Stimulated activated CD8-positive, alpha-beta memory T cell treated with anti-CD3 and anti-CD28 coated beads, Interleukin-12 subunit alpha, Interleukin-12 subunit beta, amount 100 ng/mL, for 4 hours (primary cell): ENCODE measurements around the gene TLE4.
"Not testable (repeated sequence)": the region's sequence is repeated elsewhere in the genome, so short reads cannot be mapped to it uniquely, and the experiment has no call there.

Experiments
- DNase-seq: peaks from one replicate; pipeline ENCODE4 v3.0.0-alpha.2; 2020; ENCODE audit warnings: low read depth

TLE4 gene

GRCh38 chr9:79637177-79637925 lies 65.6 kb downstream of the TLE4 start:
- no peak for DNase-seq

DNA sequence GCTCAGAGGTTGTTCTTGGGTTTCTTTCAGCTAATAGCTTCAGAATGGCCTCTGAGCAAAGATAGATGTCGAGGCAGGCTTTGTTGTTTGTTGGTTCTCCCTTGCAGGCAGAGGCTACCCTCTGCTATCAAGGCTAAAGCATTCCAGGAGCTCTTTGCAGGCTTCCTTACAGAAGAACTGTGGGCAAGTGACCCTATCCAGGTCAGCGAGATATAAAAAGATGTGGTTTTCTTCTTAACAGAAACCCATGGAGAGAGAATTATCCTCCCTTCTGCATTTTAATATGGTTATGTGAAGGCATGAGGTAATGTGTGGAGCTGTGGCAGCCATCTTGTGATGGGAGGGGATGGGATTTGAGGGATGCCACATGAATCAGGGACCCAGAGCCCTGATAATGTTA lies 67.0 kb downstream of the TLE4 start:
- no peak for DNase-seq

DNA sequence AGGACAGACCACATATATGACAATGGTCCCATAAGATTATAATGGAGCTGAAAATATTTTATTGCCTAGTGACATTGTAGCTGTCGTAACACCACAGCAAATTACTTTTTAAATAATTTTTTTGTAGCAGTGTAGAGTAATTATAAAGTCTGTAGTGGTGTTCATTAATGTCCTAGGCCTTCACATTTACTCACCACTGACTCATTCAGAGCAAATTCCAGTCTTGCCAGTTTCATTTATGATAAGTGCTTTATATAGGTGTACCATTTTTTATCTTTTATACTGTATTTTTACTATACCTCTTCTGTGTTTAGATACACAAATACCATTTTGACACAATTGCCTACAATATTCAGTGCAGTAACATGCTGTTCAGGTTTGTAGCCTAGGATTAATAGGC lies 67.6 kb downstream of the TLE4 start:
- no peak for DNase-seq

DNA sequence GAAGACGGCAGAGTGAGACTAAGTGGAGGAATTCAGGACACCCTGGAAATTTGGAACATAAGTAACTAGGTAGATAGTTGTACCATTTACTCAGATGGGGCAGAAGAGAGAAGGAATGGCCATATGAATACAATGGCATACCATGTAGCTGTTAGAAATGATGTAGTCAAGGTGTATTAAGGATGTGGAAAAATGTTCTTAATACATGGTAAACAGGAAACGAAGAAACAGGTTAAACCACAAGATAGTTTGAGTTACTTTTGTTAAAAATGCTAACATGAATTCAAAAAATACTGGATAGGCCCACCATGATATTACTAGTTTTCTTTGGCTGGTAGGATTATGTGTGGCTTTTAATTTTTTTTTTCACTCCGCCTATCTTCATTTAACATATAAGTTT lies 68.3 kb downstream of the TLE4 start:
- not testable (repeated sequence) for DNase-seq

- no peak for DNase-seq
Measured at GRCh38 chr9:79641070-79641469, 69.3 kb downstream of the TLE4 start.

DNA sequence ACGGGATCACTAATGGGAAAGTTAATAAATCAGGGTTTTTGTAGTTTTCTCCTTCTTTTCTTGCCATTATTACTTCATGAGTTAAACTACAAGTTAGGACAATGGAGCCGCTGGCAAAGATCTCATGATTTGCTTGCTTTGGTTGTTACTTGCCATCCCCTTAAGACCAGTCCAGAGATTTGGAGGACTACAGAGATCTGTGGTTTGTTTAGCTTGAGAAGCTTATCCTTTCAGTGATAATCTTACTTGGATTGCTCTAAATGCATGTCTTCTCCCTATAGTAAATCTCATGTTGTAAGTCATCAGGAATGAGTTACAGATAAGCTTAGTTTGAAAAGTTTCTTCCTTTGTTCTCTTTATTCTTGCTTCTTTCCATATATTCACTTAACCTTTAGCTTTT lies 70.9 kb downstream of the TLE4 start:
- DNase-seq = no peak

- DNase-seq = no peak
Measured at GRCh38 chr9:79644048-79644447, 72.3 kb downstream of the TLE4 start.

GRCh38 chr9:79644601-79645000 lies 72.8 kb downstream of the TLE4 start:
- DNase-seq = no peak

DNA sequence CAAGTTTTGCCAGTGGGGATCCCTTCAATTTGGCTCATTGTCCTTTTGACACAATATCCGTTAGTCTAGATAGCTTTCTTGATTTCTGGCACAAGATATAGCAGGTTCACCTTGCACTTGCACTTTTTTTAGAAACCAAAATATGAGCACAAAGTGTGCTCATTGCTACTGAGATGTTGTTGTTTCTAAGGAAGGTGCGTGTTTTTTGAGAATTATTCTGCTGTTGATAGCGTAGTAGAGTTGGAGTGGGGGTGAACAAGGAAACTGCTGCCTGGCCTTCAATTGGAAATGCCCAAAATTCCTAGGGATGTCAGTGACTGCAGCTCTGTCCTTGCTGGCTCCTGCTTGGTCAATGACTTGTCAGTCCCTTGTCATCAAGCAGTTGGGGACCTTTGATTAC lies 73.3 kb downstream of the TLE4 start:
- no peak for DNase-seq

DNA sequence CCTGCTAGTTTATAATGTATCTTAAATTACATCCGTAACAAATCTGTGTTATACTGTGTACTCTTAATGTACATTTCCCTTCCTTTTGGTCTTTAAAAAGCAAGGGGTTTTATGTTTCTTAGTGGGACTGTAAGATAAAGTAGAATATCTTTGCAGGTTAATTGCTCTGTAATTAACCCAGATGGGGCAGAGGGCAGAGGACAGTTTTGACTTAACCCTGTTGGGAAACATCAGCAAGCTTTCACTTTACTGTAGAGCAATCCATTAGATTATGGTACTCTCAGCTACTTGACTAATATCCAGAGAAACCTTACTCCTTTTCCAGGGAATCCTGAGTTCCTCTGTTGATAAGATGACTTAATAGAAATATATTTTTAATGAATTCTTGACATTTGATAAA lies 74.3 kb downstream of the TLE4 start:
- DNase-seq = no peak

GRCh38 chr9:79651251-79651795 lies 79.6 kb downstream of the TLE4 start:
- no peak for DNase-seq

DNA sequence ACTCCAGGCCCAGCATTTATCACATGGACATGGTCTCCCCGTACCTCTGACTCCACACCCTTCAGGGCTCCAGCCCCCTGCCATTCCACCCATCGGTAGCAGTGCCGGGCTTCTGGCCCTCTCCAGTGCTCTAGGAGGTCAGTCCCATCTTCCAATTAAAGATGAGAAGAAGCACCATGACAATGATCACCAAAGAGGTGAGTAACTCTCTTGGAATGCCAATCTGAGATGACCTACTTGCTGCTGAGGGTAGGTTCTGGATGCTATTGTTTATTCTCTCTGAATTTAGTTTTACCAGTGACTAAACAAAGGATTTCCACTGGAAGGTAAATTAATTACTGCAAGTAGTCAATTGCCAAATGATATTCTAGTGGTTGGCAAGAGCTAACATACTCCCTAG lies 80.8 kb downstream of the TLE4 start:
- DNase-seq = no peak

GRCh38 chr9:79654591-79655382 lies 83.0 kb downstream of the TLE4 start:
- not testable (repeated sequence) for DNase-seq

GRCh38 chr9:79655551-79655950 lies 83.8 kb downstream of the TLE4 start:
- no peak for DNase-seq

GRCh38 chr9:79656169-79656568 lies 84.4 kb downstream of the TLE4 start:
- DNase-seq = no peak

DNA sequence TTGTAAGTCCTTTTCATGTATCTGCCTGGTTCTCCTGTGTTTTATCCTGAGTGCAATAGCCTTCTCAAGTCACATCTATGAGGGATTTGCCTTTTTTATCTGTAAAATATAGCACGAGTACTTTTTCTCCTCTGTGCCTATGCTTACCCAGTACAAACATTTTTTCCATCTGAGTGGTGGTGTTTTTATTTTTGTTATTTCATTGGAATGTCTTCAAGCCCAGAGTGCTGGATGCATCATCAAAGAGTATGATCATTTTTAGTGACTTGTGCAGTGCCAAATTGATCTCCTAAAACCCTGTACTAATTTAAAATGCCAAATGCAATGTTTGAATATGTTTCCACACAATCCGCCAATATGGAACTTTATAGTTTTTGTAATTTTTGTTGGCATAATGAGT lies 86.1 kb downstream of the TLE4 start:
- DNase-seq = no peak

DNA sequence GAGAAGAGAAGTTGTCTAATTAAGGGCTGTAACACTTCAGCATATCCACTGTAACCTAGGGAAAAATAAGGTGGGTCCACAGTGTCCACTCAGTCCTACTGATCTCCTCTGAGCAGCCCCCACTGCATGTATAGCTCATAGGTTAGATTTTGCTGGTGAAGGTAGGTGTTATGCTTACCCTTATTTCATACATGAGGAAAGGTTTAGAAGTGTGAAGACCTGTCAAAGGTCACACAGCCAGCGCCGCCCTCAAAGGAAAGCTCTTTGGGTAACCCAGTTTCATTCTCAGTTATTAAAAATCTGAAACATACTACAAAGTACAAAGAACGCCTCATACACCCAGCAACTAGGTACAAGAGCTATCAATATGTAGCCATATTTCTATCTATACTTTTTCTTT lies 87.2 kb downstream of the TLE4 start:
- no peak for DNase-seq

GRCh38 chr9:79660615-79661014 lies 88.8 kb downstream of the TLE4 start:
- no peak for DNase-seq

GRCh38 chr9:79661279-79661678 lies 89.5 kb downstream of the TLE4 start:
- no peak for DNase-seq

DNA sequence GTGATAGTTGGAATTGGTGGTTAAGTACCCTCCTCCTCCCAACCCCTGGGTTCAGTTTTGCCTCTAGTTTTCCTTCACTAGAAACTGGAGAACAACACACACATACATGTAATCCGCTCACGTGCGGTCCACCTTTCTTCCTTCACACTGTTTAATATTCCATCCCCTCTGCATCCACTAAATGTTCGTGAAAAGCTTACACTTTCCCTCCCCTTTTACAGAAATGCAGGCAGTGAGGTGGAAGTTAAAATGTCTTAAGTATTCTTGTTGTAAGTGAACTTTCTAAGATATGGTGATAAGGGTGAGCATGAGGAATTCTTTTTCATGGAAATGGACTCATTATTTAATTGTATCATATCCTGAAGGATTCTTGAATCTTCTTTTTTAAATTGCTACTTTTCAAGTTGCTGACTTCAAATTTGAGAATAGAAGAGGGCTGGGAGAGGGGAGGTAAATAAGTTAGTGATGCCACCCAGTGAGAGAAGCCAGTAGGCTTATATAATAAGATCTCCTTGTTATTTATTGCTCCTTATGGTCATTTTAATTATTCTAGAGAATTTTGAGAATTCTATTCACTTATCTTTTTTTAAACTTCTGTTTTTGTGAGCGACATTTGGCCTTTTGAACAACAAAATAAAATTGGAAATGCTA lies 90.2 kb downstream of the TLE4 start:
- no peak for DNase-seq

DNA sequence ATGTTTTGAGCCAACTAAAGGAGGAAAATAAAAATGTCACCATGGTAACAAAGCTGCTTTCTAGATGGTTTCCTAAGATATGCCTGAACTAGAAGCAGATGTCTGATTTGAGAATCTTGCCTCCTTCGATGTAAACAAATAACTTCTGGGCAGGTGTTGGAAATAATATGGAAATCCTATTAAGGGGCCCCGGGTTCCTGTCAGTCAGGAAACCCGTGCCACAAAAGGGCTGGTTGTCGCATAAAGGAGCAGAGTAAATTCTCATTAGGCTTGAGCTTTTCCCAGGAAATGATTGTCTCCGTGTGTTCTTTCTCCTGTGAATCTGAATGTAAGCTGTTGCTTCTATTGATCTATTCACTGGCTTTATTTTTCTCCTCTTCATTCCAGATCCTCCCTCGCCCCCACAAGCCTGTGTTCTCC lies 90.8 kb downstream of the TLE4 start:
- no peak for DNase-seq

GRCh38 chr9:79663300-79663699 lies 91.5 kb downstream of the TLE4 start:
- DNase-seq = no peak

- DNase-seq = no peak
Measured at GRCh38 chr9:79663878-79664277, 92.1 kb downstream of the TLE4 start.
